ENCODE data around the gene GGCT. TPM values are rescaled to one million over a fixed set of nuclear protein-coding genes. Genes with fewer than 3 reads are reported as not detected.

Gene GGCT
- polyA plus RNA-seq, 3 donors = 7.6 to 18.1 (median 10.7) TPM

DNA sequence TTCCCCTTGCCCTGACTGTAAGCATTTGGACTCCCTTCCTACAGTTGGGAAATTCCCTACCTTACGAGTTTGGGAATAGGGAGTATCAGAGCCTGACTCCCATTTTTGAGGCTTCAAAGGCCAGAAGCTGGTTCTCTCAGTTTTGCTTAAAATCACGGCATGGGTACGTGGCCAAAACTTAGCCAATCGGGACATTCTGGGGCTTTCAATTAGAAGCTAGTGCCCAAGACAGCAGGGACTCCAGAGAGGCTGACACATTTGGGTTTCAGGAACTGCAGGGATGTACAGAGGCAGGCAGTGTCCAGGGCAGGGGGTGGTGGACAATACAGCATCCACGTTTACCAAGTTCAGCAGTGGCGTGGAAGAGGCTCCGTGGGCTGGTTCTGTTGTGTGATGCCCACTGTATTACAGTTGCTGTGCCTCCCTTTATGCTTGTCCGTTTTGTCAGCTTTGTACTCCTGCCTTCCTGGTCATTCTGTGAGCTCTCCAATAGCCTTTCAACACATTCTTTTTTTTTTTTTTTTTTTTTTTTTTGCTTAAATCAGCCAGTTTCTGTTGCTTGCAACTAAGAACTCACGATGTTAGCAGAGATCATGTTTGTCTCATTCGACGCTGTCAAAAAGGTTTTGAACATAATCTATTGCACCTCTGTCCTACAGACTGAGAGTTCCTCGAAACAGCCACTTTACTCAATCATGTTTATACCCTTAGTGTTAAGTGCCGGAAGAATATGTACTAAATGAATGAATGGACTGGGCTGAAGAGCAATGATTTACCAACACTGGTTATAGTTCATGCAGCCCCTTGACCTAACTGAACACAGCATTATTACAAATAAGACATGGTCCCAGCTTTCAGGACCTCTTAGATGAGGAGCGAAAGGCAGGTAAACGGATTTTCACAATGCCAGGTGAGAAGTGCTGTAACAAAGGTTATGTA, 1.1 kb downstream of the GGCT start:
- no peak for DNase-seq
- peaks cover 0 to 4% of the 10 kb centered on the region in 2 donors for H3K36me3 ChIP-seq (replicated peaks in 1 of 2; ENCODE audit: control insufficient read depth in 1 of 2, insufficient read depth in 2 of 2, low read length in 2 of 2)
- peaks cover 0 to 1% (median 0%) of the 10 kb centered on the region in 3 donors for H3K27me3 Mint-ChIP-seq (ENCODE audit: low read depth in 3 of 3)
- peak overlapping the region; percentile 84 to 99 (median 89) for H3K4me3 ChIP-seq (replicated peaks in 1 of 3; ENCODE audit: low read depth in 2 of 3, low read length in 3 of 3)
- peak overlapping the region in 6 of 7 donors; percentile 31 to 86 (median 70) for H3K27ac Mint-ChIP-seq
- H3K4me1 Mint-ChIP-seq = peaks cover 30% of the 10 kb centered on the region
- WGBS (ENCODE audit: insufficient coverage) = 75% methylated on average over 5 of the region's 15 CpGs
- H3K27me3 ChIP-seq (ENCODE audit: control insufficient read depth in 2 of 2, insufficient read depth in 2 of 2, low read length in 2 of 2) = no peaks in the 10 kb centered on the region
- peaks cover 57% of the 10 kb centered on the region for H3K79me2 ChIP-seq (ENCODE audit: insufficient read depth, low read length)
- no peak for TF ChIP-seq CTCF (IDR thresholded peaks at IDR 0.05)
- H4K20me1 ChIP-seq (ENCODE audit: insufficient read depth, low read length) = peaks cover 4% of the 10 kb centered on the region
- peaks cover 7 to 19% of the 10 kb centered on the region in 2 donors for H3K36me3 Mint-ChIP-seq
- peak overlapping the region in 1 of 2 donors; percentile 87 for H3K27ac ChIP-seq (ENCODE audit: low read depth in 1 of 2, low read length in 2 of 2)
- peaks cover 24 to 29% of the 10 kb centered on the region in 2 donors for H3K4me1 ChIP-seq (ENCODE audit: control insufficient read depth in 1 of 2, insufficient read depth in 2 of 2, low read length in 2 of 2)
- peak overlapping the region; percentile 91 to 95 for H3K4me3 Mint-ChIP-seq
- peak overlapping the region; percentile 97 for H2AFZ ChIP-seq (ENCODE audit: insufficient read depth, low read depth, low read length, poor library complexity, severe bottlenecking)
- H3K9me3 ChIP-seq (replicated peaks in 1 of 2; ENCODE audit: control insufficient read depth in 1 of 2, insufficient read depth in 1 of 2, low read length in 2 of 2) = peaks cover 0 to 4% of the 10 kb centered on the region in 2 donors
- intact Hi-C loops (cut with micrococcal nuclease) = loop anchor here in 1 of 2 donors (2.0 kb wide), 1 partner anchor 91 kb away; the partner anchor contains the start of gene GARS1
- H3K4me2 ChIP-seq (replicated peaks; ENCODE audit: extremely low read depth, low read length, poor library complexity, severe bottlenecking) = peak overlapping the region; percentile 99
- peaks cover 0 to 10% (median 7%) of the 10 kb centered on the region in 7 donors for H3K9me3 Mint-ChIP-seq
- peak overlapping the region; percentile 83 for H3K9ac ChIP-seq (ENCODE audit: insufficient read depth, low read length, poor library complexity, severe bottlenecking)

DNA sequence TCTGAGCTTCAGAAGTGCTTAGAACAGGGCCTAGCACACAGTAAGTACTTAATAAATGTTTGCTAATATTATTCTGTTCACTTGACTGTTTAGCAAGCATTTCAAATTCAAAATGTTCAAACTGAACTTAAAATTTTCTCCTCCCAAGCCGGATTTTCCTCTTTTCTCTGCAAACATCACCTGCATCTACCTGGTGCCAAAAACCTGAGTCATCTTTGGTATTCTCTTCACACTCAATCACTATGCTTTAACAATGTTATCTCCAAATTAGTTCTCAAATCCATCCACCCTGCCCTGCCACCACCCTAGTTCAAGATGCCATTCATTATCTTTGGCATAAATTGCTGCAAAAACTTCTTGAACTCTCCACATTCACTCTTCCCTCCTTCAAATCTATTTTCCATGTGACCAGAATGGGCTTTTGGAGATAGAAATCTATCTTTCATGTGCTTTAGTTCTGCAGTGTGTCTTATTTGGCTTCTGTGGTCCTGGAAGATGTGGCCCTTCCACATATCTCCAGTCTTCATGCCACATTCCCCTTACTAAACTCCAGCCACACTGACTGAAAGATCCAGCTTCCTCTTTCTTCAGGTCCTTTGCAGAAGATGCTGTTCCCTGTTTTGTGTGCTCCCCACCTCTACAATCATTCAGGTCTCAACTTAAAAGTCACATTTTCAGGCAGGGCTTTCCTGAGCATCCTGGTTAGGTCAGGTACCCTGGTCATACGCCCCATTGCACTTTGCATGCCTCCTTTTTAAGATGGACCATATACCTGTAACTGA, 2.0 kb downstream of the GGCT start:
- Histone ChIP-seq H3K27me3 (ENCODE audit: control insufficient read depth in 2 of 2, insufficient read depth in 2 of 2, low read length in 2 of 2) (no peaks in the 10 kb centered on the region), H3K27ac (ENCODE audit: low read depth in 1 of 2, low read length in 2 of 2) (no peak overlapping the region), H2AFZ (ENCODE audit: insufficient read depth, low read depth, low read length, poor library complexity, severe bottlenecking) (no peak overlapping the region), H3K4me3 (replicated peaks in 1 of 3; ENCODE audit: low read depth in 2 of 3, low read length in 3 of 3) (no peak overlapping the region), H3K4me1 (ENCODE audit: control insufficient read depth in 1 of 2, insufficient read depth in 2 of 2, low read length in 2 of 2) (peaks cover 24 to 29% of the 10 kb centered on the region in 2 donors), H4K20me1 (ENCODE audit: insufficient read depth, low read length) (peaks cover 4% of the 10 kb centered on the region), H3K9me3 (replicated peaks in 1 of 2; ENCODE audit: control insufficient read depth in 1 of 2, insufficient read depth in 1 of 2, low read length in 2 of 2) (peaks cover 0 to 4% of the 10 kb centered on the region in 2 donors), H3K9ac (ENCODE audit: insufficient read depth, low read length, poor library complexity, severe bottlenecking) (no peak overlapping the region), H3K79me2 (ENCODE audit: insufficient read depth, low read length) (peaks cover 57% of the 10 kb centered on the region), H3K4me2 (replicated peaks; ENCODE audit: extremely low read depth, low read length, poor library complexity, severe bottlenecking) (no peak overlapping the region), H3K36me3 (replicated peaks in 1 of 2; ENCODE audit: control insufficient read depth in 1 of 2, insufficient read depth in 2 of 2, low read length in 2 of 2) (peaks cover 0 to 7% of the 10 kb centered on the region in 2 donors)
- Mint-ChIP-seq H3K27me3 (ENCODE audit: low read depth in 3 of 3) (peaks cover 0 to 1% (median 0%) of the 10 kb centered on the region in 3 donors), H3K4me3 (no peak overlapping the region), H3K36me3 (peaks cover 8 to 17% of the 10 kb centered on the region in 2 donors), H3K9me3 (peaks cover 0 to 9% (median 6%) of the 10 kb centered on the region in 7 donors), H3K27ac (peak overlapping the region in 4 of 7 donors; percentile 9 to 51 (median 32)), H3K4me1 (peaks cover 30% of the 10 kb centered on the region)
- 87% methylated on average over 1 of the region's 2 CpGs for whole genome bisulfite sequencing (ENCODE audit: insufficient coverage)
- peak in 2 of 3 donors; percentile 12 to 15 for DNase-seq
- intact Hi-C loops (cut with micrococcal nuclease) = no loop called here
- TF ChIP-seq CTCF (IDR thresholded peaks at IDR 0.05) = no peak

Measured in CD14-positive monocyte (primary cell).